Heart right ventricle (tissue), 16 donors: ENCODE data around the gene SUFU. TPM values are rescaled to one million over a fixed set of nuclear protein-coding genes. Genes with fewer than 3 reads are reported as not detected.

Experiments
- ATAC-seq, 8 donors: fragments of 200-7000 bp; cut with Tn5 transposase; one replicate each; pipeline ENCODE4 v1.9.1; 2020; ENCODE audit warnings: mild to moderate bottlenecking in 8 of 8, moderate library complexity in 8 of 8, moderate number of reproducible peaks in 1 of 8
- DNase-seq, 2 donors: peaks; one replicate each; pipeline ENCODE4 v3.0.0-alpha.2; 2020
- H3K27ac ChIP-seq, 10 donors: fragments of 200-600 bp; sonication (generic) in 2 of 10; one replicate each; pipeline versions ENCODE4 v1.5.0 to v1.8.0; 2020 to 2022; ENCODE audit warnings: mild to moderate bottlenecking in 3 of 10
- H3K27me3 ChIP-seq, 7 donors: fragments of 200-600 bp; one replicate each; pipeline ENCODE4 v1.8.0; 2021 to 2022; ENCODE audit warnings: mild to moderate bottlenecking in 2 of 7
- H3K36me3 ChIP-seq, 9 donors: fragments of 200-600 bp; sonication (generic) in 1 of 9; one replicate each; pipeline versions ENCODE4 v1.5.0 to v1.8.0; 2020 to 2022; ENCODE audit warnings: mild to moderate bottlenecking in 2 of 9
- H3K4me1 ChIP-seq, 9 donors: fragments of 200-600 bp; sonication (generic) in 1 of 9; one replicate each; pipeline versions ENCODE4 v1.5.0 to v1.8.0; 2020 to 2022; ENCODE audit warnings: mild to moderate bottlenecking in 4 of 9
- H3K4me3 ChIP-seq, 10 donors: fragments of 200-600 bp; sonication (generic) in 2 of 10; one replicate each; pipeline versions ENCODE4 v1.5.0 to v1.8.0; 2020 to 2022; ENCODE audit warnings: mild to moderate bottlenecking in 7 of 10, moderate library complexity in 2 of 10
- H3K9me3 ChIP-seq, 11 donors: fragments of 200-600 bp in 10 of 11; sonication (generic) in 2 of 11; one replicate each; pipeline versions ENCODE4 v1.5.0 to v1.8.0; 2013 to 2022; ENCODE audit warnings: mild to moderate bottlenecking in 2 of 11, control low read depth in 1 of 11, moderate library complexity in 1 of 11
- WGBS, 2 donors: extraction: QIAGEN DNeasy Blood & Tissue Kit; methylation state at CpG; one replicate each; pipeline ENCODE4 v1.1.7; 2013; ENCODE audit warnings: inconsistent platforms in 1 of 2; 5-methylcytosine and 5-hydroxymethylcytosine counted together
- intact Hi-C, 10 donors: fragments of 100-400 bp; cut with DNase I; formaldehyde crosslinking; loops; one replicate each; pipeline versions ENCODE4 v1.11.1 to v1.14.2; 2022
- polyA plus RNA-seq, 2 donors: library from polyadenylated mRNA; stranded (reverse); fragments of 200-250 nt; gene quantifications; one replicate each; pipeline ENCODE4 v1.2.3, GENCODE V29; 2013
- total RNA-seq, 10 donors: library from RNA; stranded (reverse); fragmentation: NEBNext Ultra II Directional in 3 of 10; extraction: Animal tissue kit (Norgen Biotek cat#: 25700) in 3 of 10; gene quantifications; one replicate each; pipeline versions ENCODE4 v1.2.1 to v1.2.4, GENCODE V29; 2021 to 2023
- TF ChIP-seq, protein P1 (sequence below), 9 donors: fragments of 200-600 bp; sonication (generic) in 2 of 9; IDR thresholded peaks; one replicate each; pipeline versions ENCODE4 v1.5.0 to v1.8.0; 2021 to 2022; ENCODE audit warnings: antibody characterized with exemption in 9 of 9, mild to moderate bottlenecking in 5 of 9, moderate library complexity in 1 of 9
- donor health status: Arrhythmogenic right ventricular cardiomyopathy.
- donor health status: ischemic (EF 13 %, LVEDD 7.1; RV severe dilation, severe dysfunction).
- donor health status: healthy with polysubstance abuse.
- donor health status: DM: no; HTN: yes; CAD: no.
- donor health status: DM: no; HTN: no; CAD: no.
- donor health status: ischemic (EF 25% LVEDD 6.9; RV normal size, moderate dysfunction).
- donor health status: ischemic (EF 25% LVEDD 5.7; RV mildly dilated, moderate dysfunction).
- donor health status: healthy.
- donor health status: DM: yes; HTN: yes; CAD: no.
- donor health status: Ischemic cardiomyopathy.
- donor health status: ischemic (EF 35%, LVEDD 5.7; RV mildly dilated, moderate dysfunction).
- donor health status: nonischemic (EF 11% LVEDD 7.7; RV severe dilation, severe dysfunction).
- donor health status: DM: yes; HTN: yes; CAD: no.
- donor health status: PGD.
- donor health status: ischemic (EF 29% LVEDD 5.4; RV normal size, mild dysfunction).
- donor health status: nonischemic (EF 23%, LVEDD 6.1; RV moderate dilation, normal function).

Gene SUFU
- total and polyA plus RNA-seq, 12 donors: 3.3 to 10.1 (median 7.2) TPM

DNA sequence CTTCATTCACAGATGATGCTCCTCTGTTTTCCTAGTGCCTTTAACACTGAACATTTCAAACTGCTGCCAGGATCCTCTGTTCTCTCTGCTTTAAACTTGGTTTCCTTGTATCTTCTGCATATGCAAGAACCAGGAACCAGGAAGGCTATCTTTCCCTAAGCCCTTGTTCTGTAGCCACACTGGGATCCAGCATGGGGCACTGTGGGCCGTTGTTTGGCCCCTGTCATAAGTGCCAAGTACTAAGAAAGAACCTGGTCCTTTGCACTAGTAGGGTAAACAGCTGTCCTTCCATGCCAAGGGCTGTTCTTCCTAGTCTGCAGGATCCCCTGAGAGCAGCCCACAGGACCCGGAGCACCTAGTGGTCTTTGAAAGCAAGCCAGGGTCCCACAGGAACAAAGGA is 91.5 kb downstream of the SUFU start:
- H3K4me1 ChIP-seq: peaks cover 18 to 56% (median 50%) of the 10 kb centered on the region in 9 donors
- WGBS, 2 donors: 48 to 51% methylated on average over 2 of the region's 2 CpGs
- peaks cover 0 to 67% (median 8%) of the 10 kb centered on the region in 9 donors for H3K36me3 ChIP-seq
- TF ChIP-seq, protein P1, sequence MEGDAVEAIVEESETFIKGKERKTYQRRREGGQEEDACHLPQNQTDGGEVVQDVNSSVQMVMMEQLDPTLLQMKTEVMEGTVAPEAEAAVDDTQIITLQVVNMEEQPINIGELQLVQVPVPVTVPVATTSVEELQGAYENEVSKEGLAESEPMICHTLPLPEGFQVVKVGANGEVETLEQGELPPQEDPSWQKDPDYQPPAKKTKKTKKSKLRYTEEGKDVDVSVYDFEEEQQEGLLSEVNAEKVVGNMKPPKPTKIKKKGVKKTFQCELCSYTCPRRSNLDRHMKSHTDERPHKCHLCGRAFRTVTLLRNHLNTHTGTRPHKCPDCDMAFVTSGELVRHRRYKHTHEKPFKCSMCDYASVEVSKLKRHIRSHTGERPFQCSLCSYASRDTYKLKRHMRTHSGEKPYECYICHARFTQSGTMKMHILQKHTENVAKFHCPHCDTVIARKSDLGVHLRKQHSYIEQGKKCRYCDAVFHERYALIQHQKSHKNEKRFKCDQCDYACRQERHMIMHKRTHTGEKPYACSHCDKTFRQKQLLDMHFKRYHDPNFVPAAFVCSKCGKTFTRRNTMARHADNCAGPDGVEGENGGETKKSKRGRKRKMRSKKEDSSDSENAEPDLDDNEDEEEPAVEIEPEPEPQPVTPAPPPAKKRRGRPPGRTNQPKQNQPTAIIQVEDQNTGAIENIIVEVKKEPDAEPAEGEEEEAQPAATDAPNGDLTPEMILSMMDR (IDR thresholded peaks at IDR 0.05): no peak
- intact Hi-C loops: loop anchor here in 3 of 10 donors (5.0 kb wide), 2 partner anchors 47 to 52 kb away; partner anchors contain the start of gene TRIM8 (in 1 of the 3)
- no peaks in the 10 kb centered on the region for H3K9me3 ChIP-seq
- DNase-seq (no peak), ATAC-seq (peak in 1 of 8 donors; percentile 28)
- no peaks in the 10 kb centered on the region for H3K27me3 ChIP-seq
- H3K4me3 ChIP-seq: no peak overlapping the region
- H3K27ac ChIP-seq: peak overlapping the region in 6 of 10 donors; percentile 22 to 93 (median 75)

DNA sequence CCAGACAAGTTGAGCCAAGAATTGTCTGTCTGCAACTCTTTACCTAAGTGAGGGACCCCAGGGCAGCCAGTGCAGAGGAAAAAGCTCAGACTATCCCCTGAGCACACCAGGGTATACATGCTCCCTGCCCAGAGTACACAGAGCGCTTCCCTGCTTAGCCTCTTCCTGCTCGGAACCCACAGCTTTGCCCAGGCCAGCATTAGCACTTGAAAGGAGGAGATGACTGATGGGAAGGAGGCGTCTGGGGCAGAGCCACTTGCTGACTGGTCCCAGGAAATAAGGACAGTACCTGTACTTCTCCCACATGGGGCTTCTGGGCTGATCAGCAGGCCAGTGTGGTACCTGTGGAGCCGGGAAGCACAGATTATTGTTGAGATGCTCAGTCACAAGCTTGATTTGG is 92.1 kb downstream of the SUFU start:
- Histone ChIP-seq H3K4me1 (peaks cover 20 to 62% (median 56%) of the 10 kb centered on the region in 9 donors), H3K9me3 (no peaks in the 10 kb centered on the region), H3K4me3 (no peak overlapping the region), H3K27me3 (no peaks in the 10 kb centered on the region), H3K27ac (peak overlapping the region in 8 of 10 donors; percentile 22 to 93 (median 71)), H3K36me3 (peaks cover 0 to 72% (median 8%) of the 10 kb centered on the region in 9 donors)
- TF ChIP-seq, protein P1 (IDR thresholded peaks at IDR 0.05): no peak
- intact Hi-C loops: loop anchor here in 4 of 10 donors (2.0 to 5.0 kb wide), 3 partner anchors 46 to 51 kb away; partner anchors contain the start of gene TRIM8 (in 2 of the 4)
- no peak for DNase-seq
- WGBS, 2 donors: 88 to 89% methylated on average over 4 of the region's 4 CpGs
- no peak for ATAC-seq

GRCh38 chr10:102596506-102596971 is 92.8 kb downstream of the SUFU start:
- DNase-seq (no peak), ATAC-seq (peak; percentile 39 to 79 (median 56))
- 35 to 58% methylated on average over 3 of the region's 3 CpGs for WGBS, 2 donors
- Histone ChIP-seq H3K36me3 (peaks cover 0 to 79% (median 8%) of the 10 kb centered on the region in 9 donors), H3K4me3 (peak overlapping the region in 2 of 10 donors; percentile 4 to 5), H3K4me1 (peaks cover 20 to 68% (median 62%) of the 10 kb centered on the region in 9 donors), H3K27me3 (no peaks in the 10 kb centered on the region), H3K27ac (peak overlapping the region in 9 of 10 donors; percentile 63 to 93 (median 75)), H3K9me3 (no peaks in the 10 kb centered on the region)
- intact Hi-C loops: loop anchor here in 4 of 10 donors (2.0 to 5.0 kb wide), 3 partner anchors 46 to 51 kb away; partner anchors contain the start of gene TRIM8 (in 2 of the 4)
- TF ChIP-seq, protein P1 (IDR thresholded peaks at IDR 0.05): peak; percentile 64 to 87 (median 80)

DNA sequence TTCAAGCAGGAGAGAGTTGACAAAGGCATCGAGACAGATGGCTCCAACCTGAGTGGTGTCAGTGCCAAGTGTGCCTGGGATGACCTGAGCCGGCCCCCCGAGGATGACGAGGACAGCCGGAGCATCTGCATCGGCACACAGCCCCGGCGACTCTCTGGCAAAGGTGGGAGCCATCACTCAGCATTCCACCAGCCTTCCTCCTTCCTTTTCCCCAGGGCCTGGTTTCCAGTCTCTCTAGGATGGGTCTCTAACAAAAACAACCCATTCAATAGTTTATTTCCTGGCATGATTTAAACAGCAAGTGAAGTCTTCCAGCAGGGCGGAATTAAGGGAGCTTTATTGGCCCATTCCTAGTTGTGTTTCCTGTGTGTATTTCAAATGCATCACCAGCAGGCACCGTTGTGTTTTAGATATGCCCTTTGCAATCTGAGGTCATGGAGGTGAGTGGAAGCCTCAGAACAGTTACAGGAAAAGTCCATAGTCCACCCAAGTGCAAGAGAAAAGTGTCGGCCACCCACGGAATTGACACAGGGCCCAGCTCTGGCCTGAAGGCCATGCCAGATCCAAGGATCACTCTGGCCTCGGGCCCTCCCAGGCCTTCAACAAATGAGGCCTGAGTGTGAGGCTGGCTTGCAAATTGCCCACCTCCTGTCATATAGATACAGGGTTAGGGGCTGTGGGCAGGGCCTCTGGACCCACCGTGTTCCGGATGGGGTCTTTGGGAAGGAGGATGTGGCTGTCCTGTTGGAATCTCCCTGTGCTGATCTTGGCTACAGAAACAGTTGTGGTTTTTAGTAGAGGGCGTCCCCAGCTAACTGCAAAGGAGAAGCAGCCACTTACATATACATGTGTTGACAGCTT is 93.6 kb downstream of the SUFU start:
- peaks cover 0 to 87% (median 8%) of the 10 kb centered on the region in 9 donors for H3K36me3 ChIP-seq
- ATAC-seq: peak; percentile 27 to 74 (median 52)
- 48 to 54% methylated on average over 16 of the region's 16 CpGs for WGBS, 2 donors
- peaks cover 20 to 77% (median 70%) of the 10 kb centered on the region in 9 donors for H3K4me1 ChIP-seq
- TF ChIP-seq, protein P1 (IDR thresholded peaks at IDR 0.05): no peak
- H3K27ac ChIP-seq: peak overlapping the region; percentile 8 to 93 (median 76)
- H3K9me3 ChIP-seq: no peaks in the 10 kb centered on the region
- peak overlapping the region in 1 of 10 donors; percentile 4 for H3K4me3 ChIP-seq
- intact Hi-C loops: loop anchor here in 4 of 10 donors (2.0 to 5.0 kb wide), 3 partner anchors 45 to 50 kb away; partner anchors contain the start of gene TRIM8 (in 2 of the 4)
- H3K27me3 ChIP-seq: no peaks in the 10 kb centered on the region
- DNase-seq: peak in 1 of 2 donors; percentile 46
